SU-DHL-6 (cell line): ENCODE results near the gene JPT1.

Experiments used
- H2AFZ ChIP-seq: fragments of 200-600 bp; sonication (generic); 2 replicates; pipeline ENCODE4 v1.6.1; 2014; ENCODE audit warnings: low read depth, mild to moderate bottlenecking, moderate library complexity, mixed read lengths, antibody characterized with exemption, low read length; ENCODE audit not compliant: severe bottlenecking
- H3F3A ChIP-seq: fragments of 200-600 bp; shearing (Covaris generic); 2 replicates; pipeline ENCODE4 v1.6.0; 2016; ENCODE audit warnings: antibody characterized with exemption, mild to moderate bottlenecking; ENCODE audit not compliant: insufficient read depth
- H3K27ac ChIP-seq: fragments of 200-600 bp; sonication (generic); 2 replicates; pipeline ENCODE4 v1.5.1; 2016; ENCODE audit warnings: low read depth, mild to moderate bottlenecking, low read length, moderate library complexity, mixed read lengths
- H3K27me3 ChIP-seq: fragments of 200-600 bp; sonication (generic), shearing (Covaris generic); 2 replicates; pipeline ENCODE4 v1.6.0; 2014; ENCODE audit warnings: mild to moderate bottlenecking, low read length
- H3K36me3 ChIP-seq: fragments of 200-600 bp; sonication (generic); 2 replicates; pipeline ENCODE4 v1.6.1; 2014; ENCODE audit warnings: mild to moderate bottlenecking, low read length, mixed read lengths
- H3K4me2 ChIP-seq: fragments of 300-600, 200-600 bp; shearing (Covaris generic), sonication (generic); 2 replicates; pipeline ENCODE4 v1.6.0; 2014; ENCODE audit warnings: low read length, low read depth, mild to moderate bottlenecking; ENCODE audit not compliant: poor library complexity, severe bottlenecking
- H3K4me3 ChIP-seq: fragments of 200-600 bp; sonication (generic); 2 replicates; pipeline ENCODE4 v1.5.1; 2014; ENCODE audit warnings: antibody characterized with exemption, low read length, mild to moderate bottlenecking, mixed read lengths; ENCODE audit not compliant: insufficient read depth, poor library complexity, severe bottlenecking
- H3K79me2 ChIP-seq: fragments of 200-600 bp; sonication (generic); 2 replicates; pipeline ENCODE4 v1.6.1; 2014; ENCODE audit warnings: mild to moderate bottlenecking, low read length, moderate library complexity; ENCODE audit not compliant: insufficient read depth
- H3K9ac ChIP-seq: fragments of 200-600 bp; sonication (generic); 2 replicates; pipeline ENCODE4 v1.7.0; 2014; ENCODE audit warnings: mild to moderate bottlenecking, low read length
- H3K9me2 ChIP-seq: fragments of 200-600 bp; sonication (generic); replicated peaks from 2 replicates; pipeline ENCODE4 v1.6.1; 2014; ENCODE audit warnings: low read length; ENCODE audit not compliant: insufficient read depth
- H3K9me3 ChIP-seq: fragments of 200-600 bp; sonication (generic); 2 replicates; pipeline ENCODE4 v1.6.1; 2014; ENCODE audit warnings: low read length, mixed read lengths; ENCODE audit not compliant: insufficient read depth
- H4K20me1 ChIP-seq: fragments of 200-600 bp; sonication (generic); 2 replicates; pipeline ENCODE4 v1.6.1; 2014; ENCODE audit warnings: low read depth, mild to moderate bottlenecking, antibody characterized with exemption, low read length, moderate library complexity, mixed read lengths
- CTCF ChIP-seq: fragments of 200-600 bp; sonication (generic); IDR thresholded peaks from one replicate; pipeline ENCODE4 v1.5.1; 2017; ENCODE audit warnings: antibody characterized with exemption, mild to moderate bottlenecking, low read length, moderate library complexity; ENCODE audit not compliant: insufficient read depth, poor library complexity, severe bottlenecking
- EZH2phosphoT487 ChIP-seq: fragments of 200-600 bp; sonication (generic), shearing (Covaris generic); conservative IDR thresholded peaks from 2 replicates; pipeline ENCODE4 v1.6.1; 2018; ENCODE audit warnings: mild to moderate bottlenecking, antibody characterized with exemption, low read length, moderate library complexity, mixed read lengths

Gene JPT1

GRCh38 chr17:75109407-75110233, 44.7 kb downstream of the JPT1 start, which contains the start of gene ARMC7:
Gene ARMC7 (plus strand): TSS chr17:75109969. CDS start chr17:75110289, 320 bp downstream.
- Histone ChIP-seq H2AFZ (peak within 1 kb of the TSS; percentile 72), H3K27ac (no peak within 1 kb of the TSS; the same call in 1 of the 2 replicates), H4K20me1 (no peaks in the 10 kb centered on the region), H3K27me3 (no peaks in the 10 kb centered on the region), H3F3A (peaks cover 16% of the 10 kb centered on the region; the same call in 1 of the 2 replicates), H3K79me2 (0 out of 2 replicates have a peak, but pooled peaks cover 8% of the 10 kb centered on the region), H3K4me3 (peak within 1 kb of the TSS; percentile 63), H3K9me3 (no peaks in the 10 kb centered on the region), H3K9ac (peak within 1 kb of the TSS; percentile 60), H3K36me3 (no peaks in the 10 kb centered on the region), H3K9me2 (no peaks in the 10 kb centered on the region), H3K4me2 (peak within 1 kb of the TSS; percentile 64)
- no peak for TF ChIP-seq EZH2phosphoT487
- TF ChIP-seq CTCF, result no peak

GRCh38 chr17:75109046-75109406, 45.3 kb downstream of the JPT1 start:
- H3K4me2 ChIP-seq, result peak overlapping the region; percentile 64
- H3K9me2 ChIP-seq, result no peaks in the 10 kb centered on the region
- no peaks in the 10 kb centered on the region for H4K20me1 ChIP-seq
- H3K79me2 ChIP-seq, result 0 out of 2 replicates have a peak, but pooled peaks cover 5% of the 10 kb centered on the region
- H3K27me3 ChIP-seq, result no peaks in the 10 kb centered on the region
- peak overlapping the region; percentile 60 for H3K9ac ChIP-seq
- H3K4me3 ChIP-seq, result peak overlapping the region; percentile 63
- H2AFZ ChIP-seq, result peak overlapping the region; percentile 72
- no peak overlapping the region for H3K27ac ChIP-seq
- H3K36me3 ChIP-seq, result no peaks in the 10 kb centered on the region
- peaks cover 16% of the 10 kb centered on the region; the same call in 1 of the 2 replicates for H3F3A ChIP-seq
- H3K9me3 ChIP-seq, result no peaks in the 10 kb centered on the region
- no peak for TF ChIP-seq CTCF
- TF ChIP-seq EZH2phosphoT487, result no peak

GRCh38 chr17:75108193-75108592, 46.1 kb downstream of the JPT1 start:
- H3K27me3 ChIP-seq, result no peaks in the 10 kb centered on the region

More at GRCh38 chr17:75108193-75108592, 46.1 kb downstream of the JPT1 start:
- no peak overlapping the region for H3K27ac ChIP-seq
- no peak overlapping the region for H3K4me2 ChIP-seq
- no peak for TF ChIP-seq CTCF
- no peak for TF ChIP-seq EZH2phosphoT487
- H3K9me2 ChIP-seq, result no peaks in the 10 kb centered on the region
- H3K4me3 ChIP-seq, result no peak overlapping the region
- H2AFZ ChIP-seq, result no peak overlapping the region
- no peaks in the 10 kb centered on the region for H3K36me3 ChIP-seq
- H3K9me3 ChIP-seq, result no peaks in the 10 kb centered on the region
- H4K20me1 ChIP-seq, result no peaks in the 10 kb centered on the region
- 0 out of 2 replicates have a peak, but pooled peaks cover 5% of the 10 kb centered on the region for H3K79me2 ChIP-seq
- peaks cover 16% of the 10 kb centered on the region; the same call in 1 of the 2 replicates for H3F3A ChIP-seq
- H3K9ac ChIP-seq, result no peak overlapping the region
